ENCODE results near the gene CTSC. TPM values are rescaled to one million over a fixed set of nuclear protein-coding genes. Genes with fewer than 3 reads are reported as not detected.

CTSC gene
- total RNA-seq, 1 experiment from 2014 or later = 269 TPM

- ChIA-PET CTCF (interaction anchor here (0.8 kb wide), 1 partner anchor 108 kb away, joined by 3 read pairs; no protein-coding TSS in a partner anchor), POLR2A (no interaction called here)
- ATAC-seq = no peak
Observed at GRCh38 chr11:88377646-88378045, 40.1 kb upstream of the CTSC start.

More at GRCh38 chr11:88377646-88378045, 40.1 kb upstream of the CTSC start:
- H3K27ac Mint-ChIP-seq = no peak overlapping the region
- no peaks in the 10 kb centered on the region for H3K27me3 Mint-ChIP-seq (ENCODE audit: low read depth)
- H3K36me3 Mint-ChIP-seq = no peaks in the 10 kb centered on the region
- H3K4me3 Mint-ChIP-seq = no peak overlapping the region
- peaks cover 28% of the 10 kb centered on the region for H3K4me1 Mint-ChIP-seq
- no peak for DNase-seq (ENCODE audit: low spot score)
- no peaks in the 10 kb centered on the region for H3K9me3 Mint-ChIP-seq
- no peak for TF ChIP-seq ZNF281 (CRISPR knock-in tag; IDR thresholded peaks at IDR 0.05)
- no peak for TF ChIP-seq E2F5 (CRISPR knock-in tag; IDR thresholded peaks at IDR 0.05)
- TF ChIP-seq SMAD3 (CRISPR knock-in tag; IDR thresholded peaks at IDR 0.05; ENCODE audit: borderline replicate concordance) = no peak
- TF ChIP-seq E2F4 (CRISPR knock-in tag; IDR thresholded peaks at IDR 0.05; ENCODE audit: borderline replicate concordance, low read depth) = no peak
- TF ChIP-seq KAT7 (CRISPR knock-in tag; IDR thresholded peaks at IDR 0.05; ENCODE audit: borderline replicate concordance) = no peak
- no peak for TF ChIP-seq HMGA2 (CRISPR knock-in tag; IDR thresholded peaks at IDR 0.05)
- no peak for TF ChIP-seq ZNF532 (CRISPR knock-in tag; IDR thresholded peaks at IDR 0.05; ENCODE audit: borderline replicate concordance)
- TF ChIP-seq IRF1 (CRISPR knock-in tag; IDR thresholded peaks at IDR 0.05) = no peak
- no peak for TF ChIP-seq ERG (CRISPR knock-in tag; IDR thresholded peaks at IDR 0.05)
- no peak for TF ChIP-seq ZNF263 (CRISPR knock-in tag; IDR thresholded peaks at IDR 0.05; ENCODE audit: low read depth)
- TF ChIP-seq ZNF138 (CRISPR knock-in tag; conservative IDR thresholded peaks at IDR 0.05) = no peak
- no peak for TF ChIP-seq ZBTB43 (CRISPR knock-in tag; IDR thresholded peaks at IDR 0.05)
